ENCODE results near the gene EHMT1.

EHMT1 gene

GRCh38 chr9:137872296-137872695, 253.5 kb downstream of the EHMT1 start:
- no peak for TF ChIP-seq CTCF (IDR thresholded peaks at IDR 0.05; ENCODE audit: low read depth, low read length)
- Histone ChIP-seq H3K27me3 (peaks cover 4% of the 10 kb centered on the region), H3K4me1 (no peaks in the 10 kb centered on the region), H3K4me3 (ENCODE audit: low read depth, low read length) (no peak overlapping the region), H3K9me3 (no peaks in the 10 kb centered on the region; the same call in 1 of the 2 replicates), H3K36me3 (no peaks in the 10 kb centered on the region)
- DNase-seq, result no peak

DNA sequence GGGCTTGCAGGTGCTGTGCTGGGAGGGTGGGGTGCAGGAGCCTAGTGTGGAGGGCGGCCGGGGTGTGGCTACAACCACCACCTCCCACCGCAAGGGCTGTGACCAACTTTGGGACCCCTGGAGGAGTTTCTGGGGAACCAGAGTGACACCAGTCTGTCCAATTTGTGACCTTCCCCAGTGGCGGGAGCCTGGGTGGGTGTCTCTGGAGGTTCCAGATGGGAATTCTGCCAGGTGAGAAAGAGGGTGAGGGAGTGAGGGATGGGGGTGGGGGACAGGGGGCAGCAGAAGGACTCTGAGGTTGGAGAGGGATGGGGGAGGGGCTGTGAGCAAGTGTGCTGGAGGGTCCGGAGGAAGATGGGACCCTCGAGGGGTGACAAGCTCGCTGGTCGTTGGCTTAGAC, 254.6 kb downstream of the EHMT1 start:
- H3K9me3 ChIP-seq, result no peaks in the 10 kb centered on the region; the same call in 1 of the 2 replicates
- H3K4me1 ChIP-seq, result no peaks in the 10 kb centered on the region
- no peak for TF ChIP-seq CTCF (IDR thresholded peaks at IDR 0.05; ENCODE audit: low read depth, low read length)
- no peak for DNase-seq
- no peak overlapping the region for H3K4me3 ChIP-seq (ENCODE audit: low read depth, low read length)
- no peaks in the 10 kb centered on the region for H3K36me3 ChIP-seq
- H3K27me3 ChIP-seq, result peaks cover 7% of the 10 kb centered on the region

GRCh38 chr9:137873858-137874362, 255.1 kb downstream of the EHMT1 start:
- H3K4me3 ChIP-seq (ENCODE audit: low read depth, low read length), result no peak overlapping the region
- no peaks in the 10 kb centered on the region for H3K4me1 ChIP-seq
- H3K27me3 ChIP-seq, result peaks cover 10% of the 10 kb centered on the region
- no peak for DNase-seq
- no peaks in the 10 kb centered on the region for H3K9me3 ChIP-seq
- no peak for TF ChIP-seq CTCF (IDR thresholded peaks at IDR 0.05; ENCODE audit: low read depth, low read length)
- H3K36me3 ChIP-seq, result no peaks in the 10 kb centered on the region

DNA sequence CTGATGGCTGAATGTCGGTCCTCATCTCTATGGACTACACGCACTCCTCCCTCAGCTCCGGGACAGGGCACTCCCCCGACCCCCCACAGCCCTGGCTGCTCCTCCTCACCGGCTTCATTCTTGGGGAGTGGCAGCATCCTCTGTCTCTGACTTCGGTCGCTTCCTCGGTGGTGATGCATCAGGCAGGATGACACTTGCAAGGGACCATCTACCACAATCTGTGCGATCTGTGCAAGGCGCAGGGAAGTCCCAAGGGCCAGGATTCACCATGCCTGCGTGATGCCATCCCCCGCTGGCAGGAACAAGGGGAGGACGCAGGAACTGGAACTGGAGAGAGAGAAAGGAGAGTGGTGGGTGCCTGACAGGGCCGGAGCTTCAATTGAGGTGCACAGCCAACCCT, 256.5 kb downstream of the EHMT1 start:
- no peaks in the 10 kb centered on the region for H3K4me1 ChIP-seq
- H3K4me3 ChIP-seq (ENCODE audit: low read depth, low read length), result no peak overlapping the region
- no peak for TF ChIP-seq CTCF (IDR thresholded peaks at IDR 0.05; ENCODE audit: low read depth, low read length)
- no peak for DNase-seq
- peaks cover 10% of the 10 kb centered on the region for H3K27me3 ChIP-seq
- no peaks in the 10 kb centered on the region for H3K9me3 ChIP-seq
- H3K36me3 ChIP-seq, result no peaks in the 10 kb centered on the region

DNA sequence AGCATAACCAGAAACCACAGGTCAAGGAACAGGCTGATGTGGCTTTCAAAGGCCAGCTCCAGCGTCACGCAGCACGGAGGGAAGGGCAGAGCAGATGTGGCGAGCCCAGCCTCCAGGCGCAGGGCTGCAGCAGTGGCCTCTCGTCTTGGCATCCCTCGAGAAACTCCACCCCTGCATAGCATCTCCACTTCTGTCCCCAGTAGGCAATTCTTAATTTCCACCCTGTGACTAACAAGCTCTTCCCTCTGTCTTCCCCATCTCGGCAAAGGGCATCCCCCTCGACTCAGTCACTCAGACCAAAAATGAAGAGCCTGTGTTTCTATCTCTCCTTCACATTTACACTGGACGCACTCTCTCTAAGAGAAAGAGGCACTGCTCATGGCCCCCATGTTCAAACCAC, 257.0 kb downstream of the EHMT1 start:
- Histone ChIP-seq H3K4me1 (no peaks in the 10 kb centered on the region), H3K9me3 (no peaks in the 10 kb centered on the region), H3K4me3 (ENCODE audit: low read depth, low read length) (no peak overlapping the region), H3K27me3 (peaks cover 10% of the 10 kb centered on the region), H3K36me3 (no peaks in the 10 kb centered on the region)
- no peak for DNase-seq
- TF ChIP-seq CTCF (IDR thresholded peaks at IDR 0.05; ENCODE audit: low read depth, low read length), result no peak

- H3K9me3 ChIP-seq, result no peaks in the 10 kb centered on the region
- H3K36me3 ChIP-seq, result no peaks in the 10 kb centered on the region
- no peaks in the 10 kb centered on the region for H3K4me1 ChIP-seq
- peaks cover 10% of the 10 kb centered on the region for H3K27me3 ChIP-seq
- no peak for TF ChIP-seq CTCF (IDR thresholded peaks at IDR 0.05; ENCODE audit: low read depth, low read length)
- no peak for DNase-seq
- H3K4me3 ChIP-seq (ENCODE audit: low read depth, low read length), result no peak overlapping the region
Observed at GRCh38 chr9:137876269-137876668, 257.5 kb downstream of the EHMT1 start.

All from BE2C (cell line).